ENCODE results near the gene SYCP2. TPM values are rescaled to one million over a fixed set of nuclear protein-coding genes. Genes with fewer than 3 reads are reported as not detected.

SYCP2 gene, protein sequence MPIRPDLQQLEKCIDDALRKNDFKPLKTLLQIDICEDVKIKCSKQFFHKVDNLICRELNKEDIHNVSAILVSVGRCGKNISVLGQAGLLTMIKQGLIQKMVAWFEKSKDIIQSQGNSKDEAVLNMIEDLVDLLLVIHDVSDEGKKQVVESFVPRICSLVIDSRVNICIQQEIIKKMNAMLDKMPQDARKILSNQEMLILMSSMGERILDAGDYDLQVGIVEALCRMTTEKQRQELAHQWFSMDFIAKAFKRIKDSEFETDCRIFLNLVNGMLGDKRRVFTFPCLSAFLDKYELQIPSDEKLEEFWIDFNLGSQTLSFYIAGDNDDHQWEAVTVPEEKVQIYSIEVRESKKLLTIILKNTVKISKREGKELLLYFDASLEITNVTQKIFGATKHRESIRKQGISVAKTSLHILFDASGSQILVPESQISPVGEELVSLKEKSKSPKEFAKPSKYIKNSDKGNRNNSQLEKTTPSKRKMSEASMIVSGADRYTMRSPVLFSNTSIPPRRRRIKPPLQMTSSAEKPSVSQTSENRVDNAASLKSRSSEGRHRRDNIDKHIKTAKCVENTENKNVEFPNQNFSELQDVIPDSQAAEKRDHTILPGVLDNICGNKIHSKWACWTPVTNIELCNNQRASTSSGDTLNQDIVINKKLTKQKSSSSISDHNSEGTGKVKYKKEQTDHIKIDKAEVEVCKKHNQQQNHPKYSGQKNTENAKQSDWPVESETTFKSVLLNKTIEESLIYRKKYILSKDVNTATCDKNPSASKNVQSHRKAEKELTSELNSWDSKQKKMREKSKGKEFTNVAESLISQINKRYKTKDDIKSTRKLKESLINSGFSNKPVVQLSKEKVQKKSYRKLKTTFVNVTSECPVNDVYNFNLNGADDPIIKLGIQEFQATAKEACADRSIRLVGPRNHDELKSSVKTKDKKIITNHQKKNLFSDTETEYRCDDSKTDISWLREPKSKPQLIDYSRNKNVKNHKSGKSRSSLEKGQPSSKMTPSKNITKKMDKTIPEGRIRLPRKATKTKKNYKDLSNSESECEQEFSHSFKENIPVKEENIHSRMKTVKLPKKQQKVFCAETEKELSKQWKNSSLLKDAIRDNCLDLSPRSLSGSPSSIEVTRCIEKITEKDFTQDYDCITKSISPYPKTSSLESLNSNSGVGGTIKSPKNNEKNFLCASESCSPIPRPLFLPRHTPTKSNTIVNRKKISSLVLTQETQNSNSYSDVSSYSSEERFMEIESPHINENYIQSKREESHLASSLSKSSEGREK (N-terminal part only)
- 0.67 and 0.78 TPM in 2 replicates for polyA plus RNA-seq (2013)

DNA sequence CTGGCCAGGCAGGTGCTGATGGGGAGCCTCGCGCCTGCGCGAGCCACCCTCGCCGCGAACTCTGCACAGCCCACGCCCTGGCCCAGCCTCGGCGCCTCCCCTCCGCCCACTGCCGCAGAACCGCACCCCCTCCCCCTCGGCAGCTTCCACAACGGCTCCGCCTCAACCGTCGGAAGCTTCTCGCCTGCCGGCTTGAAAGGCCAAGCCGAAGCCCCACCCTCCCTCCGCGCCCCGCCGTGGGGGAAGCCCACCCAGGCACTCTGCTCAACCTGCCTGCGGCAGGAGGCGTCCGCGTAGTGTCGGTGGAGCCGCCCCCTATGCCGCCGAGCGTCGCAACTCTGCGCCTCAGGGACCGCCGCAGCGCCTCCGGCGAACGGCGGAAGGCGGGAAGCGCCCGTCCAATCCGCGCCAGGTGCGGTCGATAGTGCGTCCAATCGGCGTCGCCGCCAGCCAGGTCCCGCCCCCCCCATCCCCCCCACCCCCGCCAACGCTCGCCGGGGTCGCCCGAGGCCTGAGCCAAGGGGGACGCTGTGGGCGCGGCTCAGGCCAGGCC lies at the start of gene SYCP2:
SYCP2 (minus strand) TSS at position 342 of the 553 bp plus-strand sequence. CDS start 11,224 bp downstream, outside the sequence.
- Histone ChIP-seq H3K27me3 (ENCODE audit: insufficient read depth, low read length) (no peaks in the 10 kb centered on the region), H2AFZ (ENCODE audit: insufficient read depth, low read length, poor library complexity) (peak within 1 kb of the TSS; percentile 99), H3K23ac (ENCODE audit: low read length) (no peak within 1 kb of the TSS), H2BK5ac (ENCODE audit: low read depth, low read length, poor library complexity) (no peak within 1 kb of the TSS), H3K9ac (ENCODE audit: low read length) (peak within 1 kb of the TSS; percentile 70), H3K36me3 (ENCODE audit: control insufficient read depth in 1 of 2, insufficient read depth in 2 of 2, low read length in 2 of 2) (no peaks in the 10 kb centered on the region), H3K4ac (ENCODE audit: low read depth, low read length) (peak within 1 kb of the TSS; percentile 75), H2BK120ac (ENCODE audit: insufficient read depth, low read length, poor library complexity) (peak within 1 kb of the TSS; percentile 20), H4K8ac (ENCODE audit: low read depth, low read length) (peak within 1 kb of the TSS; percentile 97), H3K9me3 (ENCODE audit: insufficient read depth, low read depth, low read length) (peaks cover 4% of the 10 kb centered on the region), H3K14ac (ENCODE audit: low read length) (peak within 1 kb of the TSS; percentile 68), H4K91ac (ENCODE audit: low read depth, low read length) (peak within 1 kb of the TSS; percentile 43), H4K12ac (ENCODE audit: low read depth, low read length) (peak within 1 kb of the TSS; percentile 87), H3K79me1 (ENCODE audit: low read length) (peaks cover 5% of the 10 kb centered on the region), H3K18ac (ENCODE audit: low read length) (peak within 1 kb of the TSS; percentile 75), H3K27ac (ENCODE audit: low read depth, low read length) (no peak within 1 kb of the TSS), H3K4me3 (ENCODE audit: low read depth, low read length) (peak within 1 kb of the TSS; percentile 75), H3K4me2 (ENCODE audit: low read length) (peak within 1 kb of the TSS; percentile 96), H2BK12ac (ENCODE audit: low read length) (peak within 1 kb of the TSS; percentile 61), H3K79me2 (ENCODE audit: control insufficient read depth, insufficient read depth, low read length, poor library complexity) (peaks cover 3% of the 10 kb centered on the region), H3K4me1 (ENCODE audit: control insufficient read depth in 1 of 2, insufficient read depth in 2 of 2, low read length in 2 of 2) (peaks cover 3 to 5% of the 10 kb centered on the region in 2 experiments), H2AK5ac (ENCODE audit: low read length) (no peak within 1 kb of the TSS)
- no CpG with 5 or more reads among the region's 65 CpGs for WGBS (ENCODE audit: extremely low coverage, insufficient coverage, insufficient read length)
- peak; percentile 23 to 58 for DNase-seq

DNA sequence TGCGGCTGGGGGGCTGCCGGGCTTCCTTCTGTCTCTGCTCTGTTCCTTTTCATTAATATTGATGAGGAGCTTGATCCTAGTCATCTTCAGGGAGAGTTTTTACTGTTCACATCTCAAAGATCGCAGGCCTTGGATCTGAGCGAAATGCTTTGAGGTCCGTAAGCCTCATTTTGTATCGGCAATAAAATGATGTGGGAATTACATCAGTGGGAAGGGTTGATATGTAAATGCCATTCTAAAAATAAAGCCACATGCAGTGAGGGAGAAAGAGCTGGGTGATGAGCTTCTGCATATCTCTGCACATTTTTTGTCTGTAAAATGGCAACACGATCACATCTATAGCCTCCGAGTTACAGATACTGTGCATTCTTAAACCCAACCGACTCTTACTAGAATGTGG lies 49.6 kb upstream of the SYCP2 start:
- no peak for DNase-seq
- Histone ChIP-seq H3K18ac (ENCODE audit: low read length) (no peak overlapping the region), H3K14ac (ENCODE audit: low read length) (no peak overlapping the region), H2BK12ac (ENCODE audit: low read length) (no peak overlapping the region), H3K9me3 (ENCODE audit: insufficient read depth, low read depth, low read length) (no peaks in the 10 kb centered on the region), H4K91ac (ENCODE audit: low read depth, low read length) (no peak overlapping the region), H3K23ac (ENCODE audit: low read length) (no peak overlapping the region), H3K79me2 (ENCODE audit: control insufficient read depth, insufficient read depth, low read length, poor library complexity) (no peaks in the 10 kb centered on the region), H2BK5ac (ENCODE audit: low read depth, low read length, poor library complexity) (no peak overlapping the region), H3K4me3 (ENCODE audit: low read depth, low read length) (no peak overlapping the region), H3K36me3 (ENCODE audit: control insufficient read depth in 1 of 2, insufficient read depth in 2 of 2, low read length in 2 of 2) (no peaks in the 10 kb centered on the region), H2AK5ac (ENCODE audit: low read length) (no peak overlapping the region), H3K4me2 (ENCODE audit: low read length) (no peak overlapping the region), H3K4ac (ENCODE audit: low read depth, low read length) (no peak overlapping the region), H3K27ac (ENCODE audit: low read depth, low read length) (no peak overlapping the region), H3K4me1 (ENCODE audit: control insufficient read depth in 1 of 2, insufficient read depth in 2 of 2, low read length in 2 of 2) (no peaks in the 10 kb centered on the region), H3K9ac (ENCODE audit: low read length) (no peak overlapping the region), H3K79me1 (ENCODE audit: low read length) (no peaks in the 10 kb centered on the region), H2BK120ac (ENCODE audit: insufficient read depth, low read length, poor library complexity) (no peak overlapping the region), H2AFZ (ENCODE audit: insufficient read depth, low read length, poor library complexity) (no peak overlapping the region), H4K12ac (ENCODE audit: low read depth, low read length) (no peak overlapping the region), H3K27me3 (ENCODE audit: insufficient read depth, low read length) (no peaks in the 10 kb centered on the region), H4K8ac (ENCODE audit: low read depth, low read length) (no peak overlapping the region)
- no CpG with 5 or more reads among the region's 9 CpGs for whole genome bisulfite sequencing (ENCODE audit: extremely low coverage, insufficient coverage, insufficient read length)

DNA sequence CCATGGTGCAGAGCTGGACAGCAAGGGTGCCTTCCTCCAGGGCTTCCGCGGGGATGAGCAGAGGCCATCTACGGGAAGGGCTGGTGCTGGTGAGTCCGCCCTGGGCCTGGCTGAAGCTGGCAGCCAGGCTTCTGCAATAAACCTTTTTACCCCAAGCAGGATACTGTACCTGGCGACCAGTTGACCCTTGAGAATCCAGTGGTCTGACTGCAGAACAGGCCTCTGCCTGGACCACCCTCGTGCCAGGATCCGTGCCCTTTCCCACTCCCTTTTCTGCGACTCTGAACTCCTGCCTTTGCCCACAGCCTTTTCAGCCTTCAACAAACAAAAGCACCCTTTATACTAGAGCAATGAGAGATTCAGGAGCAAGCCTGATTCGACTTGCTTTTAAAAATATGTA lies 43.6 kb upstream of the SYCP2 start:
- Histone ChIP-seq H2BK120ac (ENCODE audit: insufficient read depth, low read length, poor library complexity) (no peak overlapping the region), H2BK5ac (ENCODE audit: low read depth, low read length, poor library complexity) (no peak overlapping the region), H3K14ac (ENCODE audit: low read length) (no peak overlapping the region), H3K4ac (ENCODE audit: low read depth, low read length) (no peak overlapping the region), H2AFZ (ENCODE audit: insufficient read depth, low read length, poor library complexity) (no peak overlapping the region), H3K79me1 (ENCODE audit: low read length) (no peaks in the 10 kb centered on the region), H3K4me2 (ENCODE audit: low read length) (no peak overlapping the region), H3K27me3 (ENCODE audit: insufficient read depth, low read length) (no peaks in the 10 kb centered on the region), H3K23ac (ENCODE audit: low read length) (no peak overlapping the region), H3K9me3 (ENCODE audit: insufficient read depth, low read depth, low read length) (no peaks in the 10 kb centered on the region), H3K4me3 (ENCODE audit: low read depth, low read length) (no peak overlapping the region), H3K36me3 (ENCODE audit: control insufficient read depth in 1 of 2, insufficient read depth in 2 of 2, low read length in 2 of 2) (no peaks in the 10 kb centered on the region), H3K79me2 (ENCODE audit: control insufficient read depth, insufficient read depth, low read length, poor library complexity) (no peaks in the 10 kb centered on the region), H3K27ac (ENCODE audit: low read depth, low read length) (no peak overlapping the region), H4K91ac (ENCODE audit: low read depth, low read length) (no peak overlapping the region), H2AK5ac (ENCODE audit: low read length) (no peak overlapping the region), H2BK12ac (ENCODE audit: low read length) (no peak overlapping the region), H4K12ac (ENCODE audit: low read depth, low read length) (no peak overlapping the region), H3K4me1 (ENCODE audit: control insufficient read depth in 1 of 2, insufficient read depth in 2 of 2, low read length in 2 of 2) (no peaks in the 10 kb centered on the region), H3K18ac (ENCODE audit: low read length) (no peak overlapping the region), H4K8ac (ENCODE audit: low read depth, low read length) (no peak overlapping the region), H3K9ac (ENCODE audit: low read length) (no peak overlapping the region)
- no peak for DNase-seq
- WGBS (ENCODE audit: extremely low coverage, insufficient coverage, insufficient read length) = no CpG with 5 or more reads among the region's 9 CpGs

Measured in trophoblast cell (in vitro differentiated cells and primary cell).